COLO829 (cell line): ENCODE measurements around the gene PRKCA.
"Not testable (repeated sequence)": the region's sequence is repeated elsewhere in the genome, so short reads cannot be mapped to it uniquely, and the experiment has no call there.

ENCODE experiments used
- DNase-seq: peaks from one replicate; pipeline ENCODE4 v3.0.0; 2012; ENCODE audit warnings: low spot score

Gene PRKCA

DNA sequence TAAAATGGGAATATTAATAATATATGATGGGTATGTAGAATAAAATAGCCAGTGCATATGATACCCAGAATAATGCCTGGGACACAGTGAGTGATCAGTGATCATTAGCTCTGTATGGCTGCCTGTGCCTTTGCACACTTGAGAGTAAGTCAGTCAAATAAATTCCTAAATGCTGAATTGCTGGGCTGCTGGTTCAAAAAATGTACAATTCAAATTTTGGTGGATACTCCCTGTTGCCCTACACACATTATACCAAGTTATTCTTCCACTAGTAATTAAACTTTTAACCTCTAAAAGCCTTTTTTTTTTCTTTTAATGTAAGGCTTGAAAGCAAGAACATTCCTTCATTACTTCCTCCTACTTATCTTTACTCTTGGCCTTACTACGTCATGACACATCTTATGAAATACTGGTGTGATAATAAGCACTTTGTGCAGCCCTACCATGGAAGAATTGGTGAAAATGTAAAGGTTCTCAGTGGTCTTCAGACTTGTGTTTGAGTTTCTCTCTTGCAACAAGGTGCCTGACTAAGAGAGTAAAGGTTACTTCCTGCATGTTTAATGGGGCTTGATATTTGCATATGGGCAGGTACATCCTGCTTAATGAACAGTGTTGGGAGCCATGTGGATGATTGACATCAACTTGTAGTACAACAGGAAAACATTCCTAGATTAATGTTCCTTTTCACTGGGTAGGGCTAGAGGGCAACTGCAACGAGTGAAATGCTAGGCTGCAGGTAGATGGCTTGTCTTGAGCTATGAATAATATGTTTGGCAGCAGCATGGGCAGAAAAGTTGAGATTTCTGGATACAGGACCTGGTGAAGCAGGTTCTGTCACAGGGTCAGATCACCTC is 84.3 kb downstream of the PRKCA start:
- no peak for DNase-seq

DNA sequence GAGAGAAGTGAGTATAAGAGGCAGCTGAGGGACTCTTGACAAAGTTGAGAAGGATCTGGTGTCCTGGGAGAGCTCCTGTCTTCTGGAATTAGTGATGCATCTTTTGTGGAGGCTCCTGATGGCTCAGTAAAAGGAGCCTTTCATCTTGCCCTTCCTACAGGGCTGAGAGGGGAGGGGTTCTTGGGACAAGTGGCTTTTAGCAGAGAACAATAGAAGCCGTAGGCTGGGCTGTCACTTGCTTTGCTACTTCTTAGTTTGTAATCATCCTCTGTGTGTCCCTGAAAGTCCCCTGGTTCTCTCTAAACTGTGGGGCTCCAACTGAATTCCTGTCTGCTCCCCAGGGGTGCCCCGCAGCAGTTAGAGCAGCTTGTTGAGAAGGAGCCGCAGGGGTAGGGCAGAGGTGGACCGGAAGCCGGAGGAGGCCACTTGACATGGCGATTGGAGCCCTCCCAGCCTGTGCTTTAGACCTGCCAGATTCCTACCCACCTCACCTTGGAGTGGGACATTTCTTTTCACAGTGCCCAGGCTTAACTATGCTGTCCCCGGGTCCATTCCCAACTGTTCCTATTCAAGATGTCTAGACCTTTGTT is 85.1 kb downstream of the PRKCA start:
- DNase-seq: no peak

DNA sequence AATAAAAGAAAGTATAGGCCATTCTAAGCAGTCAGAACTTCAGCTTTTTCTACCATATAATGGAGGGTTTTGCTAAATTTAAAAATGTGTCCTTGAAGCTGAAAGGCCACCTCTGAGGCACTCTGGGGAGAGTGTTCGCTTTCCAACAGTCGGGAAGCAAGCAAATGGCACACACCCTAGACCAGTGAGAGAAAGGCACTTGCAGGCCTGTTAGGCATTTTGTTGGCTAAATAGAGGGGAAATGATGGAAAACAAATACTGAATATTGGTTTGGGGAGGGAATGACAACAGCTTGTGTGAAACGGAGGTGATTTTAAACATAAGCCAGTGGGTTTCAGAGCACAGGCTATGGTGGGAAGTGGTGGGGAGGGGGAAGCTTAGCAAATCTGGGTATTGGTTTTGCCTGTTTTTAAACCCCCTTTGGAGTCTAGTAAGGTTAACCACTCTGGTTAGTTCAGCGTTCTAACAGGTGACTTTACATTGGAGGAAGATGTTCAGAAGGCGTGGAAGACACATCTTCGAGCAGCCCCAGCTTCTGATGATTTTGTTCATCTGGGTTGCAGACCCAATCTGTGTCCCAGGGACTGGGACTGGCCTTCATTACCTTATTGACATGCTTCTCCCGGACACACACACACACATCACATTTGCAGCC is 90.5 kb downstream of the PRKCA start:
- DNase-seq: no peak

DNA sequence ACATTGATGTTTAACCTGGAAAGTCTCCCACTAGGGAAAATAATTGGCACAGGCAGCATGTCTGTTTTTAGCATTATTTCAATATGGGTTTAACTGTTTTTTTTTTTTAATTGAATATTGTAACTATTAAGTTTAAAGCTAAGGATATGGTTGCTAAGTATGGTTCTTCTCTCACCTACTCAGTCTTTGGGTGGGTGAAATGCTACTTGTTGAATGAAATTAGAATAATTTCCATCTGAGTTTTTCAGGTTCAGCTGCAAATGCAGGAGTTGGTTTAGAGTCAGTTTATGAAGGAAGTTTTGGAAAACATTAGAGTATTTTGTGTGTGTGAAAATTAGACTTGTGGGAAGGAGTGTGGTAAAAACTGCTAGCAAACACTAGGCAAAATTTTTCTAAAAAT is 93.5 kb downstream of the PRKCA start:
- no peak for DNase-seq

DNA sequence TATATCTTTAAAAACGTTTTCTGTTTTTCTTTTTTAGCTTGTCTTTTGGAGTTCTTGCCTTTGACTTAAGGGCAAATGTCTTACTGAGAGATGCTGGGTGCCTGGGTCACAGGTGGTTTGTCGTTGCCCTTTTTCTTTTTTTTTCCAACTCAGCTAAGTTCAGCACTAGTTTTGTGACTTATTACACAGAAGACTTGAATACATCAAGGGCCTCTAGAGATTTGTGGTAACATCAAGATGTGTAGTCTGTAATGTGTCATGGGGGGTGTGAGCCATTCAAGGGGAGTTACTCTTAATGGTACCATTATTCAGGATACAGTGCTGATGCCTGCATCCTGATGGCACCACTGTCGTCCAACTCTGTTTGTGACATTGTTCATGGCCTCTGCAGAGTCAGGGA is 95.1 kb downstream of the PRKCA start:
- no peak for DNase-seq

DNA sequence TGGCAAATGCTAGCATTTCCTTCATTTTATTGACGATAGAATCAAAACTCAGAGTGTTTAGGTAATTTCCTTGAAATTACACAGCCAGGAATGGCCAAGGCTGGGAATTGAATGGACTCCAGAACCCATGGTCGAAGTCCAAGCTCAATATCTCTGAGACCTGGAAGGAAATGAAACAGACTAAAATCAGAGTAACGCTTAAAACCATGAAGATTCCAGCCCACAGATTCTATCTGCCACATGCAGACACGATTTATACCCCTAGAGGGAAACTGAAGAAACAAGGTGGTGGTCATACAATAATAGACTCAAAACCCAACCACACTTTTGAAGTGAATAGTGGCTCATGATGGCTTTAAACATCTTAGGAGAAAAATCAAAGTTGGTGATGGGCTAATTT is 95.6 kb downstream of the PRKCA start:
- no peak for DNase-seq

DNA sequence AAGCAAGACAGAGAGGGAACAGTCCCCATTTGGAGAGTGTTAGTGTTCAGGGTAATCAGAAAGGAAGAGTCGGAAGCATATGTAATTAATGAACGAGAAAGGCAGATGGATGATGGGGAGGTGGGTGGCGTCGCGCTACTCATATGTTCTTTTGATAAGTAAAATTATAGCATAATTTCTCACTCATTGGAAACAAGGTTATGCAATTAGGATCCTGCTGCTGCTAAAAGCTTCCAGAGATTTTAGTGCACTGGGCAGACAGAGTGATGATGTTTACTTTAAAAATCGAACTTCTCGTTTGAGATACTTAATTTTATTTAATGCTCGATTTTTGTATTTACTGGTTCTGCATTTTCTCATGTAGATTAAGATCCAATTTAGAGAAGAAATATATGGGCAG is 96.2 kb downstream of the PRKCA start:
- DNase-seq: no peak

DNA sequence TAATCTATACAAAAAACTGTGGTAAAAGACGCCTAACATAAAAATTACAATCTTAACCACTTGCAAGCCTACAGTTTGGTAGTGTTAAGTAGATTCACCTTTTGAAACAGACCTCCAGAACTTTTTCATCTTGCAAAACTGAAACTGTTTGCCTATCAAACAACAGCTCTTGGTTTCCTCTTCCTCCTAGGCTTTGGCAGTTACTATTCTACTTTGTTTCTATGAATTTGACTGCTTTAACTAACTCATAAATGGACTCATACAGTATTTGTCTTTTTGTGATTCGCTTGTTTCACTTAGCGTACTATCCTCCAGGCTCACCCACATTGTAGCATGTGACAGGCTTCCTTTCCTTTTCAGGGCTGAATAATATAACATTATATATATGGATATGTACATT is 97.0 kb downstream of the PRKCA start:
- DNase-seq: no peak

DNA sequence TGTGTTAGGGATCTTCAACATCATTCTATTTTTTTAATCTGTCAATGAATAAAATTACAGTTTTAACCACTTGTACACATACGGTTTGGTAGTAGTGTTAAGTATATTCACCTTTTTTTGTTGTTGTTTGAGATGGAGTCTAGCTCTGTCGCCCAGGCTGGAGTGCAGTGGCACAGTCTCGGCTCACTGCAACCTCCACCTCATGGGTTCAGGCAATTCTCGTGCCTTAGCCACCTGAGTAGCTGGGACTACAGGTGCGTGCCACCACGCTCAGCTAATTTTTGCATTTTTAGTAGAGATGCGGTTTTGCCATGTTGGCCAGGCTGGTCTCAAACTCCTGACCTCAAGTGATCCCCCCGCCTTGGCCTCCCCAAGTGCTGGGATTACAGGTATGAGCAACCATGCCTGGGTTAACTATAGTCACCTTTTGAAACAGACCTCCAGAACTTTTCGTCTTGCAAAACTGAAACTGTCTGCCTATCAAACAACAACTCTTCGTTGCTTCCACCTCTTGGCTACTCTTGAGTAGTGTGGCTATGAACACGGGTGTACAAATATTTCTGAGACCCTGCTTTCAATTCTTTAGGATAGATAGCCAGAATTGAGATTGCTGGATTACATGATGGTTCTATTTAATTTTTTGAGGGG is 97.8 kb downstream of the PRKCA start:
- not testable (repeated sequence) for DNase-seq

DNA sequence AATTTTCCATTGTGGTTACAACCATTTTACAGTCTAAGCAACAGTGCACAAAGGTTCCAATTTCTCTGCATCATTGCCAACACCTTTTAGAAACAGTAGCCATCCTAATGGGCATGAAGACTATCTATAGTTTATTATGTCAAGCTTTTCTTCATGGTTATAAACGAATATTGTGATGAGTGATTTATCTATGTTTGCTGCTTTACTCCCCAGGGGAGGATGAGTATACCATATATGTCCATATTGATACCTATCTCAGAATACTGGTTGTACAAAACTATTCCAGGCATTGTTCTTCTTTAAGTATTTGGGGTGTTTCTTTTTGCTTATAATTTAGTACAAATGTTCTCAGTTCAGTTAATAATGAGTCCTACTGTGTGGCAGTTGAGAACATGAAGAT is 98.3 kb downstream of the PRKCA start:
- DNase-seq: no peak

DNA sequence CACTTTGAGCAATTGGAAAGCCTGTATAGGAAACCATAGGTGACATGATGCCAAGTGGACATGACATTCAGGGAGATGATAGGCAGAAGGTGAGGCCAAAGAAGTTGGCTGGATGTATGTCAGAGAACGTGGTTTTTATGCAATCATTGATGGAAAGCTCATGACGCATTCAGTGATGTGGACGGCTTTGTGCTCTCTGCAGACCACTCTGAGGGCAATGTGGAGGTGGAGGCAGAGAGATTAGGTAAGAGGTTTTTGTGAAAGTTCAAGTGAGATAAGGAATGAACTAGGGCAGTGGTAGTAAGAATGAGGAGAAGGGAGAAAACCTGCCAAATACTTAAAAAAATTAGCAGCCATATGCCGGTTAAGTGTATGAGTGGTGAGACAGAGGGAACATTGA is 99.0 kb downstream of the PRKCA start:
- DNase-seq: no peak

DNA sequence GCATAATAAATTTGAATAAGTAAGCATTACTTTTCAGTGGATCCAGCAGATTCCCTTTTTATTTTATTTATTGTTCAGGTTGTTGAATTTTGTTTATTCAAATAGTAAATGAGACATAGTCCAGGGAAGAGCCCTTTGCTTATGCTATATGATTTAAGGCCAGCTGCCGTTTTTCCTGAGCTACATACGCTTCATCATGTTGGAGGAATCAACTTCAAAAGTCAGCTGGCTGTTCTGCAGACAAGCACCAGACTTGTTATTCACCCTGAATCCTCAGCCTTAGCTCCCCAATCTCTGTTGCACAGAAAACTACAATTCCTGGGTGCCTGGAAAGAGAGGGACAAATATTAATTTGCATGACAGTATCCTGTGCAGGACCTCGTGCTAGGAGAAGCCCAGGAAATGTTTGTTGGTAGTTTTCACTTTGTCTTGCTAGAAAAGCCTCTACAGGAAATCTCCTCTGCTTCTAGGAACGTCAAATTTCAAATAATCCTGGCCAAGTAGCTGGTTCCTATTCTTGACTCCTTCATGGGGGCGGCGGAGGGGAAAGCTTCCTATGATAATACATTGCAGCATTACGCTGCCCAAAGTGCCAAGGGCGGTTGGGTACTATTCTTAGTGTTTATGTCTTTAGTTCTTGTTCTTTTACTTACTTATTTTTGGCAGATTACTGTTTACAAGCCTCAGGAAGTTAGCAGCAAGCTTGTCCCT is 101.6 kb downstream of the PRKCA start:
- DNase-seq: no peak

DNA sequence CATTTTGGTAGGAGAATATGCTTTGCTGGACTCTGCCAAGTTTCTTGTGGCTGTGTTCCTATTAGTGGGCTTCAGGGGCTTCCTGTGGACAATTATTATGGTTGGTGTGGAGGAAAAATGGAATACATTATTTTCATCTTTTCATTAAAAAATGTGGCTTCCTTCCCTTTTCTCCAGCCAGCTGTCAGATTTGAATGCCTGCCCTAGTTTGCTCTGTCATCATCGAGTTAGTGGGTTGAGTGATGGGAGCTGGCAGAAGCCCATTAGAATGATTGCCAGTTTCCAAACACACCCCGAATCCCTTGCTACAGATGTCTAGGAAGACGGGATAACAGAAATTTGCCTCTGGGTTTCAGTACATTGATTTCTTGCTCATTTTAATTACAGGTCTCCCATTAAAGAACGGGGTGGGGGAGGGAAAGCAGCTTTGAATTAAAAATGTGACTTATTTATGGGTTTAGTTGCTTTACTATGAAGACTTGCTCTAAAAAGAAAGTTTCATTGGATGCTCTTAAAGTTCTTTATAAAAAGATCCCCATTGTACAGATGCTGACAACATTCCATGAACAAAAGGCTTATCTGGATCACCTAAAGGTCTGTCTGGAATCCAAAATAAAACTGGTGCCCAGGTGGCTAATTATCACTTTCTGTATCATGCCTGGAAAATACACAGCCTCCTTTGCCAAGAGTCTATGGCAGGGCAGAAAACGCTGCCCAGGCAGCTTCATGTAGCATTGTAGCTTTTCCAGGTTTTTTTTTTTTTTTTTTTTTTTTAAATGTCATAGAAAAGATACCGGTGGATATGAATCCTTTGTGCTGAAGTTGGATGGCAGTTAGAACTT is 103.6 kb downstream of the PRKCA start:
- no peak for DNase-seq

DNA sequence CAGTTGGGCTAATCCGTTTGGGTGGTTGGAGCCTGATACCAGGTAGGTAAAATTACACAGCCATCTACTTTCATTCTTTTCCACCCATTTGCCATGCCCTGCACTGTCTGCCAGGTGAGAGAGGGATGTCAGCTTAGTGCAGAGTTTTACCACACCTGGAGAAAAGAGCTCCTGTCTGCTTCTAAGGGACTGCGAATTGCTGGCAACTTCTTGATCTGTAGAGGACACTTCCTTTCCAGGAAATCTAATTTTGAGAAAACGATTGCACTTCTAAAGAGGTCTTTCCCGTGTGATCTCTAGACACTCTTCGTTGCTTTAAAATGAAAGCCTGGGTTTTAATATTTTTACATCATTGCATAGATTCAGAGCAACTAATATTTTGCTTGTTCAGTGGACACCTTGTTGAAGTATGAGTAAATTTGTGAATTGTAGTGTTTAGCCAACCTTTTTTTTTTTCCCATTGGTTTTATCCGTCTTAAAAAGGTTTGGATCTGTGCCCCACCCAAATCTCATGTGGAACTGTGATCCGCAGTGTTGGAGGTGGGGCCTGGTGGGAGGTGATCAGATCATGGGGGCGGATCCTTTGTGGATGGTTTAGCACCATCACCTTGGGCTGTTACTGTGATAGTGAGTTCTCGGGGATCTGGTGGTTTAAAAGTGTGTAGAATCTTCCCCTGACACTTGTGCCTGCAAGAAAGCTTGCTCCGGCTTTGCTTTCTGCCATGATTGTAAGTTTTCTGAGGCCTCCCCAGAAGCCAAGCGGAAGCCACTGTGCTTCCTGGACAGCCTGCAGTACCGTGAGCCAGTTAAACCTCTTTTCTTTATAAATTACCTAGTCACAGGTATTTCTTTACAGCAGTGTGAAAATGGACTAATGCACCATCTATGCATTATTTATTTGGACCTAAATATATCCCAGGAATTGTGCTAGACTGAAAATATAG is 104.6 kb downstream of the PRKCA start:
- DNase-seq: no peak

DNA sequence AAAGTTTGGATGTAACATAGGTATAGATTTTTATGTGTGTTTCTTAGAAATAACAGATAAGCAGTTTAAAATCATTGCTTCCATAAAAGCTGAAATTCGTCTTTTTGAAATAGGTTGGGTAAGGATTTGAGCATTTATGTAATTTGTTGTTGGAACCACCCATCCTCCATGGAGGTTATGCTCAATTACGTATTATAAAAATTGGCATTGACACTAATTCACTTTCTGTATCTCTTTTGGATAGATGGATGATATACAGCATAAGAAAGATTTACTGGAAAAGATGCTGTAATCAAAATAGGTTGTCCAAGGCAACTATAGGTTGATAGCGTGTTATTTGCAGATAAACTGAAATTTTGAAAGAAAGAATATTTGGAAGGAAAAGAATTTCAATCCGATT is 105.5 kb downstream of the PRKCA start:
- no peak for DNase-seq

DNA sequence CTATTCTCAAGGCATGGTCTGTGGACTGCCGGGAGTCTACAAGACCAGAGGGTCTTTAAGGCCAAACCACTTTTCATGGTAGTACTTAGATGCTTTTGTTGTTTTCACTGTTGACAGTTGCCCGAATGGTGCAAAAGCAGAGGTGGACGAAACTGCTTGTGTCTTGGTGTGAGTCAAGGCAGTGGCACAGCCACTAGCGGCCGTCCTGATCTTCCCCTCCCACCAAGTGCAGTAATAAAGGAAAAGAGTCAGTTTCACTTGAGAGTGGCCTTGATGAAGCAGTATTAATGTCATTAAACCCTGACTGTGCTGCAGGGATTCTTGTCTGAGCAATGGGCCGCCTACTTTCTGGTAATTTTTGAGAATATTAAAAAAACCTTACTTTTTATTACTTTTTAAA is 109.1 kb downstream of the PRKCA start:
- DNase-seq: no peak

DNA sequence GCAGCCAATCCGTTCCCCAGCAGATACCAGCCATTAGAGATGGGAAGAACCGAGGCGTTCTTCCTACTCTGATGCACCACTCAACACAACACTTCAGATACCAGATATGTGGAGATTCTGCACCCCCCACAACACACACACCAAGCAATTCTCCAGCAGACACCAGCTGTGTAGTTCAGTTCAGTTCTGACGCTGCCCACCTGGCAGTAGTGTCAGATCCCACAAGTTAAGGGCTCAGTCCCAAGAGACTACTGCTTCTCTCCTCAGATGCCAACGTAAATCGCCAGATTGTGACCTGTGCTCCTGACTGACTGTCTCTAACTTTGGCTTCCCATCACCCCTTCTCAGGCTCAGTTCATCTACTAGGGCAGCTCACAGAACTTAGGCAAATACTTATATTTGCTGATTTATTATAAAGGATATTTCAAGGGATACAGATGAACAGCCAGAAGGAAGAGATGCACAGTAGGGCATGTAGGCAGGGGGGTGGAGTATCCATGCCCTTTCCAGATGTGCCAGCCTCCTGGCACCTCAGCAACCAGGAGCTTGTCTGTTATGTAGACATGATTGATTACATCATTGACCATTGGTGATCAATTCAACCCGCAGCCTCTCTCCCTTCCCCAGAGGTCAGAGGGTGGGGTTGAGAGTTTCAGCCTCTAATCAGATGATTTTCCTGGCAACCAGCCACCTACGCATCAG is 110.6 kb downstream of the PRKCA start:
- no peak for DNase-seq

DNA sequence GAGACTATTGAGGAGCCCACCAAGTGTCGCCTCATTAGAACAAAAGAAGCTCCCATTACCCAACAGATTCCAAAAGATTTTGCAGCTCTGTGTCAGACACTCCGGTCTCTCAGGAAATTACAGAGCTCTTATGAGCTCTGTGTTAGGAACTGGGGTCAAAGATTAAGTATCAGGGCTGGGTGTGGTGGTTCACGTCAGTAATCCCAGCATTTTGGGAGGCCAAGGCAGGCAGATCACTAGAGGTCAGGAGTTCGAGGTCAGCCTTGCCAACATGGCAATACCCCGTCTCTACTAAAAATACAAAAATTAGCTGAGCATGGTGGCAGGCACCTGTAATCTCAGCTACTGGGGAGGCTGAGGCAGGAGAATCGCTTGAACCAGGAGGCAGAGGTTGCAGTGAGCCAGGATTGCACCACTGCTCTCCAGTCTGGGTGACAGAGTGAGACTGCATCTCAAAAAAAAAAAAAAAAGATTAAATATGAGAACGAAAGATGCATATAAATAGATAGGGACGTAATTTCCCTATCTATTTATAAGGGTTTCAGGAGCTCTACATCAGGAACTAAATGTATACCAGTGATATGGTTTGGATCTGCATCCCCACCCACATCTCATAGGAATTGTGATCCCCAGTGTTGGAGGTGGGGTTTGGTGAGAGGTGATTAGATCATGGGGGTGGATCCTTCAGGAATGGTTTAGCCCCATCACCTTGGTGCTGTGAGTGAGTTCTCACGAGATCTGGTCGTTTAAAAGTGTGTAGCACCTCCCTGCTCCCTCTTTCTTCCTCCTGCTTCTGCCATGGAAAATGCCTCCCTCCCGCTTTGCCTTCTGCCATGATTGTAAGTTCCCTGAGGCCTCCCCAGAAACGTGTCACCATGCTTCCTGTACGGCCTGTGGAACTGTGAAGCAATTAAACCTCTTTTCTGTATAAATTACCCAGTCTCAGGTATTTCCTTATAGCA is 111.4 kb downstream of the PRKCA start:
- no peak for DNase-seq
